GM19035 (cell line): ENCODE data around the gene KLHL30.
A peak's percentile ranks its signal among the peaks of the same experiment; 100 is the strongest.

Source experiments
- ATAC-seq: cut with Tn5 transposase; IDR thresholded peaks from one replicate; pipeline ENCODE4 v1.9.1; 2021; ENCODE audit not compliant: unreplicated experiment

KLHL30 gene

GRCh38 chr2:238138331-238139195 lies at the start of gene KLHL30:
Gene KLHL30 (plus strand): TSS chr2:238138668. CDS start chr2:238140755, 2,087 bp downstream.
- no peak for ATAC-seq

GRCh38 chr2:238090887-238091286 lies 47.6 kb upstream of the KLHL30 start:
- ATAC-seq = no peak

DNA sequence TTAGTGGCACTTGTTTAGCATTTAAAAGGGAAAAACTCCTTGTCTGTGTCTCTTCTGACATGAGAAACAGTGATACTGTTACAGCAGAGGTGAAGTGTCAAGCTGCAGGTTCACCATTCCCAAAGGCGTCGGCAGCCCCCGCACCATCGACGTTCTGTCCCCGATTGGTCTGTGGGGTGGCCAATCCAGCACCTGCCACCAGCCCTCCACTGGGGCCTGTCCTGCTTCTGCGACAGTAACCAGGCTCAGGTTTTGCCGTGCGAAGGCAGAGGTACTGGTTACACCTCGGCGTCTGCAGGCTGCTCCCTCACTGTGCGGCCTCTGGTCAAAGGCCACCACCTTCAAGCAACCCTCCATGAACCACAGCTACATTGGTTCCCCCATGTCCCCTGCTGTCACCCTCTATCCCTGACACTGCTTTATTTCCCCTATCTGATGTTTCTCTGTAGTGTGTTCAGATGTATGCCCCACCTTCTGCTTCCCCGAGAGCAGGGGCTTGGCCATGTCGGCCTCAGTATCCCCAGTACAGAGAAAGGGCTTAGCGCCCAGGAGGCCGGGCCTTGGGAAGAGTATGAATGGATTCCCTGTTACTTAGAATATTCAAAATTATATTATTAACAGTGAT lies 46.9 kb upstream of the KLHL30 start:
- ATAC-seq = no peak

DNA sequence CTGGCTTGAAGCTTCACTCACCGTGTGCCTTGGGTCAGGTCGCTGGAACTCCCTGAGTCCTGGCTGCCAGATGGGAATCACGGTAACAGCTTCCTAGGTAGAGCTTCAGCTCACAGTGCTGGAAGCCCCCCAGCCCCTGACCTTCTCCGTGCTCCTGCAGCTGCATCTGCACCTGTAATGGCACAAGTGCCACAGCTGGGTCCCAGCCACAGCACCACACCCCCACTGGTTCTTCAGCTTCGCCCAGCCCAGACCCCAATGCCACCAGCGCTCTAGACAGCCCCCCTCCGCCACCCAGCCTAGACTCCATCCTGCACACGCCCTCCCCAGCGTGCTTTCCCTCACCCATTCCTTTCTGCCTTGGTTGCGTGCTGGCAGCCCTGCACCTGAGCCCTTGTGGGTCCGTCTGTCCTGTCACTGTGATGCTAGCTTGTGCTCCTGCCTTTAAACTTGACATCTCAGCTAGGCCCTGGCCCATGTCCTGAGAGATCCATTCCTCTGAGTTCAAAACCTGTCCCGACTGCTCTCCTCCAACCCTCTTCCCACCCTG lies 45.9 kb upstream of the KLHL30 start:
- no peak for ATAC-seq

DNA sequence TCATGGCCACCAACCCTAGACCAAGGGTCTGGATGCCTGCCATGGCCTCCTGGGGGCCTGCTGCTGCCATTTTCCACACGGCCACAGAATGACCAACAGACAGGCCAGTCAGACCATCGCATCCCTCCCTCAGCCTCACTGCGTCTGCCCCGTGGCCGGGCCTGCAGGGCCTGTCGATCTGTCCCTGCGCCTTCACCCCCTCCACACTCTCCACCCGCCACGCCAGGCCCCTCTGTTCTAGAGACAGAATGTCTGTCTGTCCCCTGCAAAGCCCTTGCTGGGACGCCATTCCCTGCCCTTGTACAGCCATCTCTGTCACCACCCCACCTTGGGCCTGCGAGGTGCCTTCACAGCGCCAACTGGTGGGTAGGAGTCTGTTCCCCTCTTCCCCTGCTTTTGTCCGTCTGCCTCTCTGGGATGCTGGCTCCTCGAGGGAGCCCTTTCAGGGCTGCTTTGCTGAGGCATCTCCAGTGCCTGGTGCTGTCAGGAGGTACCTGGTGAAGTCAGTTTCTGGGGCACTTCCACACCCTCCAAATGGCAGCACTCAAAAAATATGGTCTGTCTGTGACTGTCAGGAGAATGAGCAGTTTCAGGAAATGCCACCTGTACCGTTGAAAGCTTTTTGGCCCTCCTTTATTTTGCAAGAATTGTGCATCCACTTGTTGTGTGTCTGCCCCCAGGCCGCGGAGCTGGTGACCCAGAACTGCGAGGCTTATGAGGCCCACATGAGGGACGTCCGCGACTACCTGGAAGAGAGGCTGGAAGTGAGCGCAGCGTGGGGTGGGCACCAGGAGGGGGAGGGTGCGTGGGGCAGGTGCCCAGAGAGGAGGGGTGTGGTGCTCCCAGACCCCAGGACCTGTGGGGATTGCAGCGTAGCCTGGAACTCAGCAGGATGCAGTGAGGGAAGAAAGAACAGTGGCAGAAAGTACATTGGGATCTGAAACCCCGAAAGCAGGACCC lies 45.0 kb upstream of the KLHL30 start:
- no peak for ATAC-seq

DNA sequence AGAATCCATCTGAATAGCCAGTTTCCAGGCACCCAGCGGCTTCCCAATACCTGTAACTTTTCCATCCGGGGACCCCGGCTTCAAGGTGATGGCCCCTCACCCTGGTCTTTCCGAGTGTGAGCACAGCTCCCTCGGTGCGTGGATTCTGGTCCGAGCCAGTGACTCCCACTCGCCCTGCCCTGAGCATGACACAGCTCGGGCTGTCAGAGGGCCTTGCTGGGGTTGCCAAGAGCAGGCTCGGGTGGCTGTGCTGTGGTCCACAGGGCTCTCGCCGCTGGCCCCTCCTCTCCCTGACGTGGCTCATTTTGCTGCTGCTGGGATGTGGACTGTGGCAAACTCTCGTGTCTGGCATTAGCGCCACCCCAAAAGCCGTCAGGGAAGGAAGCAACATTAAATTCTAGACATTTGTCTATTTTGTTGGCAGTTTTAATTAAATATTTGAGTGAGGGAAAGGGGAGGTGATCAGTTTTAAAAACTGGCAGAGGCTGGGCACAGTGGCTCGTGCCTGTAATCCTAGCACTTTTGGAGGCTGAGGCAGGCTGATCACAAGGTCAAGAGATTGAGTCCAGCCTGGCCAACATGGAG lies 43.9 kb upstream of the KLHL30 start:
- ATAC-seq = no peak

DNA sequence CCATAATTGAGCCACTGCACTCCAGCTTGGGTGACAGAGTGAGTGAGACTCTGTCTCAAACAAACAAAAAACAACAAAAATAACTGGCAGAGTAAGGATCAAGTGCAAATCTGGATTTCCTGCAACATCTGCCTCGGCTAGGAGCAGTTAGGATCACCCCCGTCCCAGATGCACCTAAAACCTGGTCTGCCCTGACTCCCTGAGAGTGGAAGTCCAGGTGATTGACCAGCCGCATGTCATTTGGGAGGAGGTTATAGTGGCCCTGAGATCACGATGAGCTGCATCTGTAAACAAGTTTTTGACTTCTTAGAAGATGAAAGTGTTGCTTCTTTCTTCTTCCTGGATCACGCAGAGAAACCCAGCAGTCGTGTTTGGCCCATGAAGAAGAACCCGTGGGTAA lies 43.3 kb upstream of the KLHL30 start:
- ATAC-seq = no peak

DNA sequence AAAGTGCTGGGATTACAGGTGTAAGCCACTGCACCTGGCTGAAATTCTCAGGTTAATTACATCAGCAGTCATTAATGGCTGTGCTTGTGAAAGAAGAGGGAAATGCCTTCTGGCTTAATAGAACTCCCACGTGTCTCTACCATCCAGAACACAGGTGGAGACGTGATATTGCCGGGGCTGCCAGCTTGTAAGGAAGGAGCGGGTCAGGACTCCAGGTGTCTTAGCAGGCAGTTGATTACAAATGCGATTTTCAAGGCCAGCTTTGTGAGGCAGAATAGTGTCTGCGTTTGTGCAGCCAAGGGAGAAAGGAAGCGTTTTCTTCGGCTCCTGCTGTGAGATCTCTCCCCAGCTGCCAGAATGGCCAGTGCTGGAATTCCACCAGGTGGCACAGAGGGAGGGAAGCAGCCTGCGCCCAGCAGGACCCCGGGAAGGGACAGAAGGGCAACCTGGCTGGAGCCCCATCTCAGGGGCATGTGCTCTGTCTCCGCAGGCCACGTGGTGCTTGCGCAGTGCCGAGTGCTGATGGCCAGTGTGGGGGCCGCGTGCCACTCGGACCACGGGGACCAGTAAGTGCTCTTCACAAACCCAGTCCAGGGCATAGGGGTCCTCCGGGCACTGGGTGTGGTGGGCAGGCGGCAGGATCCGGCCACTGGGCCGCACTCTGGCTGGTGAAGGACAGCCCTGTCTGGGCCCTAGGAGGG lies 42.0 kb upstream of the KLHL30 start:
- no peak for ATAC-seq

DNA sequence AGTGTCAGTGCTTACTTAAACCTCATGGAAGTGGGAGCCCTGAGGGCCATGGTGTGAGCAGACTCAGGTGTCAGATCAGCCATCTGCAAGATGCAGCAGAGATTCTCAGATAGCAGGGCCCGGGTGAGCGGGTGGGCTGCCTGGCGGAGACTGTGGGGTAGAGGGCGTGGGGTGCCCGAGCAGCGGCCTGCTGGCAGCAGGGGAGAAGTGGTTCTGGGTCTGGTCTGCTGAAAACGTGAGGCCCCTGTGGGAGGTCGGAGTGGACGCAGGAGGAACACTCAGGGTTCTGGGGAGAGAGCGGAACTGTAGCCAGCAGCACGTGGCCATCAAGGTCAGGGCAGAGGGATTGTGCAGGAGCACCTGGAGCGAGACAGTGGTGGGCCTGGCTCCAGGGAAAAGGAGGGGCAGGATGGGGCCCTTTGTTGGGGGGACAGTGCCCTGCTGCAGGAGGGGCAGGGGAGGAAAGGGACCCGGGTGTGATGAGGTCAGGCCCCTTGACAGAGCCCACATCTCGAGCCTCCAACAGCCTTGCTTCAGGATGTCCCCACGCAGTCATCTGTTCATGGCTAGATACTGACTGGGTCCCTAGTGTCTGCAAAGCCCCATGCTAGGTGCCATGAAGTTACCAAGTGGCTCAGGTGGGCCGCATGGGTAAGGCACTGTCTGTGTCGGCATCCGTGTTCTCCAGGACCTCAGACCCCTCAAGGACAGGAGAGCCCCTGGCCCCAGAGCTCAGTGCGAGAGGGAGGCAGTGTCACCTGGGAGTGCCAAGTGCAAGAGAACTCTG lies 41.1 kb upstream of the KLHL30 start:
- no peak for ATAC-seq

DNA sequence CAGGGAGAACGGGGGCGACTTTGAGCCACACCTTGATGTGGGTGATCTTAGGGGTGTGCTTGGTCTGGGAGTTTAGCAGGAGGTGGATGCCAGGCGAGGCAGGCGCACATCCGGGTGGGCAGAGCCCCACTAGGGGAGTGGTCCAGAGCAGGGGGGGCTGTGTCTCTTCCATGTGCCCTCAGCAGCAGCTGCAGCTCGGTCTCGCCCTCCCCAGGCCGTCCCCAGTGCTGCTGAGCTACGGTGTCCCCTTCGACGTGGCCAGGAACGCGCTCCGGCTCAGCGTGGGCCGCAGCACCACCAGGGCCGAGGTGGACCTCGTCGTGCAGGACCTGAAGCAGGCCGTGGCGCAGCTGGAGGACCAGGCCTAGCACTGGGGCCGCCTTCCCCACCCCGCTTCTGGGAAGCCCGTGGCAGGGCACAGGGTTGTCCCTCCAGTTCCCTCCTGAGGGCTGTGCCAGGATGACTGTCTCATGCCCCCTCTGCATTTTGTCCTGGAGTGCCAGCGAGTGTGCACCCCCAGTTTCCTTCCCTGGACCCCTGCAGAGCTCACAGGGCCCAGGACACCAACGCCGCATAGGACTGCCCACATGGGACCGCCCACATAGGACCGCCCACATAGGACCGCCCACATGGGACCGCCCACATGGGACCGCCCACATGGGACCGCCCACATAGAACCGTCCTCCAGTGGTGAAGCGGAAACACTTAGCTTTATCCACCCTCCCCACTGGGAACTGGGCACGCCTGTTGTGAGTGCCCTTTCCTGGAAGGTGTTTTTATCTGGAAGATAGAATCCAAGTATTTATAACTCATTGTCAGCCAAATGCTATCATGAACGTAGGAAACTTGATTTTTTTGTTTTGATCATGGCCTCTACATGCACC lies 40.2 kb upstream of the KLHL30 start:
- ATAC-seq = peak; percentile 74

DNA sequence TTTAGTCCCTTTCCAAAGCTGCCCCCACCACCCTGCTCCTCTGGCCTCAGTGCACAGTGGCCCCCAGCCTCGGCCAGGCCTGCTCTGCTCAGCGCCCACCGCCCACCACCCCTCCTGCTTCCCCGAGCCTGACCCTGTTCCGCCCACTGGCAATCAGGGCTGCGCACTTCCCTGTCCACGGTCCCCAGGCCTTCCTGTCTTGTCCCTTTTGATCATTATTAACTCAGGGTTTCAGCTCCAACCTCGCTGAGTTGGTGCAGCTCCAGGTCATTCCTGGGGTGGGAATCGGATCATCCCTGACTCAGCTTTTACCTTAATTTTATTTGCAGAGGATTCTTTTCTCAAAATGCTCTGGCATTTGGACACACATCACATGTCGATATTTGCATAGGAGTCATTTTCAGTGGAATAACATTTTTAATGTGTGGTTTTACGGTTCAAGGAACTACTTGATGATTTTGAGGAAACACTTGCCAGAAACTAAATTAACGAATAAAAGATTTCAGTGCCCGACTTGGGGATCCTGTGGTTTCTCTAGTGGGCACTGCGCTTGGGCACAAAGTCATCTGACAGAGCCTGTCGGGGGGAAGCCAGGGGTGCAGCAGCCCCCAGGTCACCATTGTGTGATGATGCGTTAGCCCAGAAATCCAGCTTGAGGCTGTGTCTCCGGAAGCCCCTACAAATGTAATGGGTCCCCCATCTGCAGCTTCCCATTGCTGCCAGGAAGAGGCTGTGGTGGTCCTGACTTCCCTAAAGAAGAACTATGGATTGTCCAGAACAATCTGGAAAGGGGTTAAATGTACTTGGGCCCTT lies 39.4 kb upstream of the KLHL30 start:
- ATAC-seq = peak; percentile 17

GRCh38 chr2:238099714-238100048 lies 38.8 kb upstream of the KLHL30 start:
- ATAC-seq = no peak

DNA sequence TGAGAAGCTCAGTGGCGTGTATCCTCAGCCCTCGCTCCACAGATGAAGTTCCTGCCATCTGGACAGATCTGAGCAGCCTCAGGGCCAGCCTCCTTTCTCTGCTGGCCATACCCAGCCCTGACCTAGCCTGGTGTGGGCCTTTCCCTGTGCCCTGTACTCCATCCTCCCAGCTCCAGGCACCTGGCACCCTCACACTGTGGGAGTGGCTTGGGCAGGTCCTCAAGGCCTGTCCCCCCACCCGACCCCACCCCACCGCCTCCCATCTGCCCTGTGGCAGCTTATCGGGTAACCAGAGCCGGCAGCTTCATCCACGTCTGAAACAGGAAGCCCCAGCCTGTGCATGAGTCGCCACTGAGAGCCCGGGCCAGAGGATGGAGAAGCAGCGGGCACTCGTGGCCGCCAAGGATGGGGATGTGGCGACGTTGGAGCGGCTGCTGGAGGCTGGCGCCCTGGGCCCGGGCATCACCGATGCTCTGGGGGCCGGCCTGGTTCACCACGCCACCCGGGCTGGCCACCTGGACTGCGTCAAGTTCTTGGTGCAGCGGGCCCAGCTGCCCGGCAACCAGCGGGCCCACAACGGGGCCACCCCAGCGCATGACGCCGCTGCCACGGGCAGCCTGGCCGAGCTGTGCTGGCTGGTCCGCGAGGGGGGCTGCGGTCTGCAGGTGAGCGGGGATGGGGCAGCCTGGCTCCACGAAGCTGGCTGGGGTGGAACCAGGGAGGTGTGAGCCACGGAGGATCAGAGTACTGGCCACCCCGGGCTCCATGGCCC lies 38.2 kb upstream of the KLHL30 start, which contains the start of gene ESPNL:
ESPNL (plus strand) TSS at position 292 of the 772 bp plus-strand sequence; CDS start at position 372, 80 bp downstream.
- no peak for ATAC-seq

DNA sequence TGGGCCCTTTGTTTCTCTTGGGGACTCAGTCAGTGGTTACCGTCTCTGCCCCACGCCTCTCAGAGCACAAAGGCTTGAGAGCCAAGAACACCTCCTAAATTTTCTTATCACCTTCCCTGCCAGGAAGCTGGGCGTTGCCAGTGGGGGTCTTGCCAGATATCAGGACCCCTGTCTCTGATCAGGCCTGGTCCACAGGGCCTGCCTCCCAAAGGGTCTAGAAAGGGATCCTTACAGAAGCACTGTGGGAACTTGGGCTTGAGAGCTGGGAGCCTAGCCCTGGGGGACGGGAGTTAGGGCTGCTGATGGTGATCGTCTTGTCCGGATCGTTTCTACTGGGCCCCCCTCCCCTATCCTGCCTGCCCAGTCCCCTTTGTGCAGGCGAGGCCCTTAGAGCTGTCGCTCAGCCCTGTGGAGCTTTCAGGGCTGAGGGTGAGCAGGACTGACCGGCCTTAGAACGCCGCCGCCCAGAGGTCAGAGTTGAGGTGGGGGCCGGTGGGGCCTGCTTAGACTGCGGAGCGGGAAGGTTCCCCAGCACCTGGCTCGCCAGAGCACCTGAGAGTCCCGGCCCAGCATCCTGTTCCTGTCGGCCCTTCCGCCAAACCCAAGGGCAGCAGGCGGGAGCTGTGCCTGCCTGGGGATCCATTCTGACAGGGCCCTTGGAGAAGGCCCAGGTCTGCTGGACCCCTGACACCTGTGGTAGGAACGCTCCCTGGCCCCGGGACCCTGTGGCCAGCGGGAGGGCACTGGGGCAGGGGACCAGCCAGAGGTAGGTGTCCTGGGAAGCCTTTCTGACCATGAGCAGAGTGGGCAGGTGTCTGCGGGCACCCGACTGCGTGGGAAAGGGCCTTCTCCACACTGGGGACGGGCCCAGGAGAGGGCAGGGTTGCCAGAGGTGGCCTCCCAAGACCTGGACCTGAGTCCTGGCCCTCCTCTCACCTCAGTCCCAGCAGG lies 37.4 kb upstream of the KLHL30 start:
- no peak for ATAC-seq
